ENCODE data around the gene GLOD4.
"Not testable (repeated sequence)": the region's sequence is repeated elsewhere in the genome, so short reads cannot be mapped to it uniquely, and the experiment has no call there.

GRCh38 chr17:789931-790873, 8.1 kb upstream of the GLOD4 start:
- not testable (repeated sequence) for TF ChIP-seq CTCF (IDR thresholded peaks at IDR 0.05; ENCODE audit: insufficient read depth, low read depth, low read length); EZH2 (IDR thresholded peaks at IDR 0.05; ENCODE audit: insufficient read depth, low read length)
